Suprapubic skin (tissue), 4 donors: ENCODE measurements around the gene FANK1. TPM values are rescaled to one million over a fixed set of nuclear protein-coding genes. Genes with fewer than 3 reads are reported as not detected.
"Not testable (repeated sequence)": the region's sequence is repeated elsewhere in the genome, so short reads cannot be mapped to it uniquely, and the experiment has no call there.

Experiments
- DNase-seq, 2 donors: peaks; one replicate each; pipeline ENCODE4 v3.0.0-alpha.2; 2019; ENCODE audit warnings: low spot score in 2 of 2
- H3K27ac ChIP-seq: fragments of 200-600 bp; sonication (generic); one replicate; pipeline ENCODE4 v1.5.1; 2019
- H3K27me3 ChIP-seq: fragments of 200-600 bp; sonication (generic); one replicate; pipeline ENCODE4 v1.5.1; 2019
- H3K36me3 ChIP-seq: fragments of 200-600 bp; sonication (generic); one replicate; pipeline ENCODE4 v1.5.1; 2019
- H3K4me1 ChIP-seq: fragments of 200-600 bp; sonication (generic); one replicate; pipeline ENCODE4 v1.5.1; 2019
- H3K4me3 ChIP-seq: fragments of 200-600 bp; sonication (generic); one replicate; pipeline ENCODE4 v1.5.1; 2019; ENCODE audit warnings: mild to moderate bottlenecking
- H3K9me3 ChIP-seq: fragments of 200-600 bp; sonication (generic); one replicate; pipeline ENCODE4 v1.5.1; 2019
- CTCF ChIP-seq, 2 donors: fragments of 200-600 bp in 1 of 2; fragments of 450-650 bp in 1 of 2; sonication (generic) in 1 of 2; IDR thresholded peaks; one replicate each; pipeline ENCODE4 v1.5.1; 2016 to 2019; ENCODE audit warnings: antibody characterized with exemption in 2 of 2, mild to moderate bottlenecking in 1 of 2, moderate library complexity in 1 of 2
- EP300 ChIP-seq: sonication (generic); formaldehyde crosslinking; IDR thresholded peaks from one replicate; pipeline ENCODE4 v1.6.1; 2017; ENCODE audit warnings: antibody characterized with exemption
- POLR2A ChIP-seq, 2 donors: fragments of 450-650 bp; IDR thresholded peaks; one replicate each; pipeline ENCODE4 v1.6.1; 2017; ENCODE audit warnings: antibody characterized with exemption in 2 of 2, mild to moderate bottlenecking in 2 of 2, moderate library complexity in 2 of 2
- POLR2AphosphoS5 ChIP-seq, 3 donors: sonication (generic); formaldehyde crosslinking; IDR thresholded peaks; one replicate each; pipeline ENCODE4 v1.6.1; 2017; ENCODE audit warnings: antibody characterized with exemption in 3 of 3
- WGBS: methylation state at CpG from one replicate; pipeline ENCODE4 v1.1.5; 2018; 5-methylcytosine and 5-hydroxymethylcytosine counted together
- total RNA-seq, 4 donors: library from RNA; depleted of rRNA; stranded (reverse); fragments of >200 nt; gene quantifications; one replicate each; pipeline ENCODE4 v1.1.0, GENCODE V29; 2016

The FANK1 gene
- total RNA-seq, 4 donors from 2014 or later: 3.7 to 8.2 (median 5.8) TPM

DNA sequence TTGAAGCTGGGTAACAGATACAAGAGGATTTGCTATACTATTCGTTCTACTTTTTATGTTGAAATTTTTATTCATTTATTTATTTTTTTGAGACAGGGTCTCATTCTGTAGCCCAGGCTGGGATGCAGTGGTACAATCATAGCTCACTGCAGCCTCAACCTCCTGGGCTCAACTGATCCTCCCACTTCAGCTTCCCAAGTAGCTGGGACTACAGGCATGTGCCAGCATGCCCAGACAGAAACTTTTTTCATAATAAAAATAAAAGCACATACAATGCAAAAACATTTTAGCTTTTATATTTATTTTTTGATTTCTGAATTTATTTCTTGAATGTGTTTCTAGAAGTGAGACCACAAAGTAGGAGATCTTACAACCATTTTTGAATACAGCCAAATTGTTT, 71.2 kb downstream of the FANK1 start:
- DNase-seq: no peak
- Histone ChIP-seq H3K27me3 (no peaks in the 10 kb centered on the region), H3K9me3 (no peaks in the 10 kb centered on the region), H3K36me3 (no peaks in the 10 kb centered on the region), H3K4me1 (no peaks in the 10 kb centered on the region), H3K4me3 (no peak overlapping the region), H3K27ac (no peak overlapping the region)
- TF ChIP-seq POLR2A (IDR thresholded peaks at IDR 0.05) (no peak), EP300 (no peak), CTCF (IDR thresholded peaks at IDR 0.05) (no peak), POLR2AphosphoS5 (IDR thresholded peaks at IDR 0.05) (no peak)
- whole genome bisulfite sequencing: 70% methylated on average over 1 of the region's 1 CpG

GRCh38 chr10:125970077-125970630, 73.8 kb downstream of the FANK1 start:
- not testable (repeated sequence) for H3K4me3 ChIP-seq, H3K36me3 ChIP-seq, H3K27ac ChIP-seq, DNase-seq, H3K4me1 ChIP-seq, H3K9me3 ChIP-seq, H3K27me3 ChIP-seq
- WGBS: 91% methylated on average over 20 of the region's 36 CpGs

GRCh38 chr10:125976960-125977605, 80.7 kb downstream of the FANK1 start:
- WGBS: 93% methylated on average over 6 of the region's 6 CpGs

DNA sequence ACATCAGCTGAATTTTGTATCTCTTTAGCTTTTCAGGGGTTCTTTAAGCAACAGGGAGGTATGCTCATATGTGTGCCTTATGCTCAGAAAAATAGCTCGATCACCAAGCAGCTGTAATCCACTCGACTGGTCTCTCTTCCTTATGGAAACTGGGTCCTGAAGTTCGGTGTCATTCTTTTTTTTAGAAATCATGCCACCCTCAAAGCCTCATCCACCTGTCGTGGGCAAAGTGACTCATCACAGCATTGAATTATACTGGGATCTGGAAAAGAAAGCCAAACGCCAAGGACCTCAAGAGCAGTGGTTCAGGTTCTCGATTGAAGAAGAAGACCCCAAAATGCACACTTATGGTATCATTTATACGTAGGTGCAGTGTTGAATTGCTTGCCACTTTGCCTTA, 83.6 kb downstream of the FANK1 start:
- no peaks in the 10 kb centered on the region for H3K36me3 ChIP-seq
- no peak overlapping the region for H3K4me3 ChIP-seq
- WGBS: 69% methylated on average over 7 of the region's 7 CpGs
- no peaks in the 10 kb centered on the region for H3K27me3 ChIP-seq
- no peak for DNase-seq
- no peaks in the 10 kb centered on the region for H3K9me3 ChIP-seq
- TF ChIP-seq CTCF (IDR thresholded peaks at IDR 0.05) (no peak), EP300 (no peak), POLR2AphosphoS5 (IDR thresholded peaks at IDR 0.05) (no peak), POLR2A (IDR thresholded peaks at IDR 0.05) (no peak)
- H3K27ac ChIP-seq: no peak overlapping the region
- no peaks in the 10 kb centered on the region for H3K4me1 ChIP-seq

More at GRCh38 chr10:125976960-125977605, 80.7 kb downstream of the FANK1 start:
- H3K27ac ChIP-seq: no peak overlapping the region
- H3K4me1 ChIP-seq: no peaks in the 10 kb centered on the region
- no peak overlapping the region for H3K4me3 ChIP-seq
- no peak for DNase-seq
- H3K27me3 ChIP-seq: no peaks in the 10 kb centered on the region
- H3K36me3 ChIP-seq: no peaks in the 10 kb centered on the region
- no peaks in the 10 kb centered on the region for H3K9me3 ChIP-seq
- TF ChIP-seq CTCF (IDR thresholded peaks at IDR 0.05): no peak
- no peak for TF ChIP-seq POLR2A (IDR thresholded peaks at IDR 0.05)
- TF ChIP-seq EP300: no peak
- TF ChIP-seq POLR2AphosphoS5 (IDR thresholded peaks at IDR 0.05): no peak

GRCh38 chr10:125980521-125981035, 84.2 kb downstream of the FANK1 start:
- H3K27ac ChIP-seq: no peak overlapping the region
- 71% methylated on average over 6 of the region's 6 CpGs for WGBS
- H3K4me3 ChIP-seq: no peak overlapping the region
- H3K4me1 ChIP-seq: no peaks in the 10 kb centered on the region
- H3K9me3 ChIP-seq: no peaks in the 10 kb centered on the region
- no peak for DNase-seq
- no peak for TF ChIP-seq POLR2A (IDR thresholded peaks at IDR 0.05)
- TF ChIP-seq EP300: no peak
- no peak for TF ChIP-seq CTCF (IDR thresholded peaks at IDR 0.05)
- no peak for TF ChIP-seq POLR2AphosphoS5 (IDR thresholded peaks at IDR 0.05)
- no peaks in the 10 kb centered on the region for H3K36me3 ChIP-seq
- H3K27me3 ChIP-seq: no peaks in the 10 kb centered on the region
